GM12878 (cell line): Measurements from ENCODE around the gene ULK1. TPM values are rescaled to one million over a fixed set of nuclear protein-coding genes. Genes with fewer than 3 reads are reported as not detected.

ENCODE experiments used
- ATAC-seq: fragments of 200-7000 bp; cut with Tn5 transposase; 3 replicates; pipeline ENCODE4 v1.9.1; 2020; ENCODE audit warnings: mild to moderate bottlenecking, moderate library complexity
- BruUV-seq: library from RNA; stranded (reverse); fragments of 400-500 nt; replicated peaks from 2 replicates; lab custom pipeline; 2021; lab: Mats Ljungman, UMichigan
- CTCF ChIA-PET: fragments of 300-600 bp; sonication (Branson Sonifier 250); formaldehyde crosslinking; extraction: SDS; loops from one replicate; lab custom pipeline; 2021; ENCODE audit warnings: inconsistent platforms; lab: Yijun Ruan, JAX
- POLR2A ChIA-PET: fragments of 350-600 bp; formaldehyde crosslinking; extraction: SDS; loops from one replicate; lab custom pipeline; 2021; ENCODE audit warnings: inconsistent platforms; lab: Charles Lee
- RAD21 ChIA-PET: fragments of 300-600 bp; sonication (Branson Sonifier 250); formaldehyde crosslinking; loops from one replicate; lab custom pipeline; 2023; ENCODE audit warnings: antibody characterized with exemption; ENCODE audit not compliant: unreplicated experiment; lab: Charles Lee
- SMC1A ChIA-PET: fragments of 300-600 bp; sonication (Branson Sonifier 250); formaldehyde crosslinking; loops from one replicate; lab custom pipeline; 2023; ENCODE audit not compliant: unreplicated experiment, uncharacterized antibody; lab: Charles Lee
- DNase-seq: peaks from one replicate; pipeline ENCODE4 v3.0.0-alpha.2; 2011; ENCODE audit warnings: low read depth, low spot score
- FAIRE-seq: peaks from 3 replicates; lab custom pipeline; 2011; peaks lifted over from hg19 to GRCh38; lab: Jason Lieb, UNC
- H2AFZ ChIP-seq: 2 replicates; pipeline ENCODE4 v1.6.0; 2011; ENCODE audit warnings: low read depth, low read length, control low read depth; ENCODE audit not compliant: control insufficient read depth
- H3K27ac ChIP-seq: 2 replicates; pipeline ENCODE4 v1.5.1; 2011; ENCODE audit warnings: control low read depth; ENCODE audit not compliant: control insufficient read depth, insufficient read depth
- H3K27me3 ChIP-seq, 2 experiments: replicated peaks in 1 of 2; 2 replicates each; pipeline versions ENCODE4 v1.6.0 to v1.6.1; 2011; ENCODE audit warnings: low read length in 1 of 2; ENCODE audit not compliant: control insufficient read depth in 2 of 2, insufficient read depth in 2 of 2
- H3K36me3 ChIP-seq, 2 experiments: 2 replicates each; pipeline ENCODE4 v1.5.1; 2011; ENCODE audit warnings: low read length in 1 of 2; ENCODE audit not compliant: control insufficient read depth in 2 of 2, insufficient read depth in 2 of 2
- H3K4me1 ChIP-seq: 2 replicates; pipeline ENCODE4 v1.6.1; 2011; ENCODE audit warnings: mild to moderate bottlenecking, low read length, moderate library complexity, mixed read lengths; ENCODE audit not compliant: control insufficient read depth, insufficient read depth
- H3K4me2 ChIP-seq: 2 replicates; pipeline ENCODE4 v1.6.0; 2011; ENCODE audit warnings: control low read depth; ENCODE audit not compliant: control insufficient read depth, insufficient read depth
- H3K4me3 ChIP-seq: fragments of 200-600 bp; sonication (generic); 2 replicates; pipeline ENCODE4 v1.5.1; 2016
- H3K79me2 ChIP-seq: 2 replicates; pipeline ENCODE4 v1.6.0; 2011; ENCODE audit warnings: low read length; ENCODE audit not compliant: control insufficient read depth, insufficient read depth
- H3K9ac ChIP-seq: 2 replicates; pipeline ENCODE4 v1.8.0; 2011; ENCODE audit warnings: low read length, control low read depth, mixed read lengths; ENCODE audit not compliant: control insufficient read depth, insufficient read depth
- H3K9me3 ChIP-seq: replicated peaks from 3 replicates; pipeline ENCODE4 v1.5.1; 2011; ENCODE audit warnings: mild to moderate bottlenecking, low read length; ENCODE audit not compliant: control insufficient read depth, insufficient read depth
- H4K20me1 ChIP-seq: 2 replicates; pipeline ENCODE4 v1.6.0; 2011; ENCODE audit not compliant: control insufficient read depth, insufficient read depth
- BCL3 ChIP-seq: IDR thresholded peaks from 2 replicates; pipeline ENCODE4 v1.6.1; 2011; ENCODE audit warnings: borderline replicate concordance, low read depth, mild to moderate bottlenecking, moderate library complexity, low read length; ENCODE audit not compliant: insufficient read depth, poor library complexity, severe bottlenecking
- ELK1 ChIP-seq: IDR thresholded peaks from 2 replicates; pipeline ENCODE4 v1.6.1; 2012; ENCODE audit warnings: low read depth, low read length, improper control_type of control experiment
- EP300 ChIP-seq, 2 experiments: fragments of 150-350 bp in 1 of 2; IDR thresholded peaks; 2 replicates each; pipeline ENCODE4 v1.6.1; 2011 to 2012; ENCODE audit warnings: low read depth in 2 of 2, low read length in 2 of 2, borderline replicate concordance in 1 of 2, improper control_type of control experiment in 1 of 2, inconsistent platforms in 1 of 2; ENCODE audit not compliant: control insufficient read depth in 1 of 2
- FOS ChIP-seq: IDR thresholded peaks from 3 replicates; pipeline ENCODE4 v1.6.1; 2011; ENCODE audit warnings: borderline replicate concordance; ENCODE audit not compliant: insufficient read length; ENCODE audit errors: extremely low read depth
- MTA2 ChIP-seq: fragments of 450-650 bp; IDR thresholded peaks from 2 replicates; pipeline ENCODE4 v1.6.1; 2016; ENCODE audit warnings: low read depth, mild to moderate bottlenecking, moderate library complexity
- SMAD1 ChIP-seq: fragments of 450-650 bp; IDR thresholded peaks from 2 replicates; pipeline ENCODE4 v1.6.1; 2018; ENCODE audit warnings: mild to moderate bottlenecking, low read depth; ENCODE audit not compliant: partially characterized antibody
- STAT3 ChIP-seq: IDR thresholded peaks from 2 replicates; pipeline ENCODE4 v1.6.1; 2011; ENCODE audit warnings: low read depth, low read length, improper control_type of control experiment
- SUPT20H ChIP-seq: IDR thresholded peaks from 2 replicates; pipeline ENCODE4 v1.6.1; 2011; ENCODE audit warnings: low read depth, mild to moderate bottlenecking, low read length, moderate library complexity, borderline replicate concordance; ENCODE audit not compliant: control insufficient read depth
- WGBS: methylation state at CpG from one replicate; pipeline ENCODE4 v1.1.6; 2016; ENCODE audit warnings: low lambda C conversion rate; ENCODE audit not compliant: insufficient replicate concordance, insufficient coverage; ENCODE audit errors: missing lambda C conversion rate; 5-methylcytosine and 5-hydroxymethylcytosine counted together
- in situ Hi-C: fragments of 300-500 bp; cut with MboI; formaldehyde crosslinking; loops from 9 replicates; pipeline ENCODE4 v1.14.3; 2018; ENCODE audit warnings: mixed read lengths
- intact Hi-C: fragments of 100-400 bp; cut with micrococcal nuclease; formaldehyde crosslinking; loops from one replicate; pipeline ENCODE4 v1.14.2; 2022; ENCODE audit not compliant: unreplicated experiment
- polyA plus RNA-seq, 11 experiments: library from polyadenylated mRNA; depleted of rRNA in 4 of 11; unstranded in 6 of 11; stranded (reverse) in 5 of 11; fragments of >200 nt; fragmentation: Nextera tagmentation in 4 of 11; fragmentation: Illumina TruSeq in 1 of 11; extraction: Ambion mirVana in 4 of 11; extraction: Trizol in 1 of 11; gene quantifications; 1 replicate in 1 of 11; 2 replicates in 10 of 11; pipeline versions ENCODE4 v1.2.1 to v1.2.3, GENCODE V29; 2011 to 2016; ENCODE audit warnings: inconsistent platforms in 2 of 11, missing spikeins in 2 of 11, low read depth in 1 of 11
- total RNA-seq, 4 experiments: library from RNA; depleted of rRNA in 3 of 4; stranded (reverse); fragments of >200 nt in 3 of 4; fragmentation: Illumina TruSeq in 1 of 4; extraction: Trizol in 1 of 4; gene quantifications; 2 replicates each; pipeline versions ENCODE4 v1.2.1 to v1.2.3, GENCODE V29; 2013 to 2021
- TF ChIP-seq, protein P1 (sequence below): fragments of 450-650 bp; formaldehyde crosslinking; IDR thresholded peaks from 2 replicates; pipeline ENCODE4 v1.5.0; 2022; ENCODE audit warnings: mild to moderate bottlenecking, missing genetic modification characterization

Gene ULK1
- total and polyA plus RNA-seq, 10 of the 15 experiments (the other 5 are each of a cell fraction or from before 2014, with no cell fraction given): 0.13 to 14.1 (median 1.5) TPM

DNA sequence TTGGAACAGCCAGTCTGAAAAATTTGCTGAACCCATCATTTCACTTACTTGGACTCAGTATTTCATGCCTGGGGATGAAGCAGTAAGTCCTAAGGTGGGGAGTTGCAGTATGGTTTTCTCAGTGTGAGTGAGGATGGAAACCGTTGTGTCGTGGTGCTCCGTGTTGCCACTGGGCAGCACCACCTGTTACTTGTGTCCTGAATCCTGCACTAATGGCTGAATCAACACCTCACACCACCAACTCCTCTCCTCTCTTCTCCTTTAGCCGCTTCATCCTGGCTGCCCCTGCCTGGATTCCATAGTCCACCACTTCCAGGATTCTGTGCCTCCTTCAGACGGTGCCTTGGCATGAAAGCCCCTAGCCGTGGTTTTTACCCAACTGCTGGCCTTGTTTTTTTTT, 52.3 kb downstream of the ULK1 start:
- H3K4me3 ChIP-seq: no peak overlapping the region
- RAD21 ChIA-PET: no interaction called here
- H2AFZ ChIP-seq: no peak overlapping the region
- in situ Hi-C loops (no loop called here), intact Hi-C loops (no loop called here)
- no peak overlapping the region for H3K4me2 ChIP-seq
- H3K4me1 ChIP-seq: peaks cover 3% of the 10 kb centered on the region; the same call in 1 of the 2 replicates
- TF ChIP-seq EP300 (IDR thresholded peaks at IDR 0.05; ENCODE audit: borderline replicate concordance in 1 of 2, control insufficient read depth in 1 of 2, low read depth in 2 of 2, low read length in 2 of 2) (no peak), BCL3 (no peak), SMAD1 (no peak), MTA2 (no peak), FOS (no peak), ELK1 (no peak), SUPT20H (no peak), STAT3 (no peak)
- TF ChIP-seq, protein P1, sequence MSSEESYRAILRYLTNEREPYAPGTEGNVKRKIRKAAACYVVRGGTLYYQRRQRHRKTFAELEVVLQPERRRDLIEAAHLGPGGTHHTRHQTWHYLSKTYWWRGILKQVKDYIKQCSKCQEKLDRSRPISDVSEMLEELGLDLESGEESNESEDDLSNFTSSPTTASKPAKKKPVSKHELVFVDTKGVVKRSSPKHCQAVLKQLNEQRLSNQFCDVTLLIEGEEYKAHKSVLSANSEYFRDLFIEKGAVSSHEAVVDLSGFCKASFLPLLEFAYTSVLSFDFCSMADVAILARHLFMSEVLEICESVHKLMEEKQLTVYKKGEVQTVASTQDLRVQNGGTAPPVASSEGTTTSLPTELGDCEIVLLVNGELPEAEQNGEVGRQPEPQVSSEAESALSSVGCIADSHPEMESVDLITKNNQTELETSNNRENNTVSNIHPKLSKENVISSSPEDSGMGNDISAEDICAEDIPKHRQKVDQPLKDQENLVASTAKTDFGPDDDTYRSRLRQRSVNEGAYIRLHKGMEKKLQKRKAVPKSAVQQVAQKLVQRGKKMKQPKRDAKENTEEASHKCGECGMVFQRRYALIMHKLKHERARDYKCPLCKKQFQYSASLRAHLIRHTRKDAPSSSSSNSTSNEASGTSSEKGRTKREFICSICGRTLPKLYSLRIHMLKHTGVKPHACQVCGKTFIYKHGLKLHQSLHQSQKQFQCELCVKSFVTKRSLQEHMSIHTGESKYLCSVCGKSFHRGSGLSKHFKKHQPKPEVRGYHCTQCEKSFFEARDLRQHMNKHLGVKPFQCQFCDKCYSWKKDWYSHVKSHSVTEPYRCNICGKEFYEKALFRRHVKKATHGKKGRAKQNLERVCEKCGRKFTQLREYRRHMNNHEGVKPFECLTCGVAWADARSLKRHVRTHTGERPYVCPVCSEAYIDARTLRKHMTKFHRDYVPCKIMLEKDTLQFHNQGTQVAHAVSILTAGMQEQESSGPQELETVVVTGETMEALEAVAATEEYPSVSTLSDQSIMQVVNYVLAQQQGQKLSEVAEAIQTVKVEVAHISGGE (CRISPR knock-in tag): no peak
- SMC1A ChIA-PET: no interaction called here
- no peaks in the 10 kb centered on the region for H3K27me3 ChIP-seq
- DNase-seq: no peak
- peaks cover 16% of the 10 kb centered on the region for H3K79me2 ChIP-seq
- peaks cover 1 to 4% of the 10 kb centered on the region in 2 experiments; a peak in 3 of 4 replicates for H3K36me3 ChIP-seq
- 77% methylated on average over 6 of the region's 6 CpGs for WGBS
- no TSS peak for BruUV-seq
- no peak overlapping the region for H3K27ac ChIP-seq
- POLR2A ChIA-PET: interaction anchor here (0.7 kb wide), 1 partner anchor 19 kb away, joined by 4 read pairs; no protein-coding TSS in a partner anchor
- H4K20me1 ChIP-seq: no peaks in the 10 kb centered on the region
- no peak for ATAC-seq
- no peaks in the 10 kb centered on the region for H3K9me3 ChIP-seq
- no peak for FAIRE-seq
- no peak overlapping the region for H3K9ac ChIP-seq
- CTCF ChIA-PET: no interaction called here
